H1 (cell line): Measurements from ENCODE around the gene MAP7D2. TPM values are rescaled to one million over a fixed set of nuclear protein-coding genes. Genes with fewer than 3 reads are reported as not detected.

Source experiments
- CTCF ChIA-PET: fragments of 300-600 bp; sonication (Branson Sonifier 250); formaldehyde crosslinking; loops from one replicate; lab custom pipeline; 2021; ENCODE audit not compliant: partially characterized antibody; lab: Charles Lee
- POLR2A ChIA-PET: fragments of 300-600 bp; sonication (Branson Sonifier 250); formaldehyde crosslinking; loops from one replicate; lab custom pipeline; 2021; ENCODE audit warnings: inconsistent platforms; ENCODE audit not compliant: partially characterized antibody; lab: Charles Lee
- DNase-seq, 2 experiments: peaks; one replicate each; pipeline versions ENCODE4 v3.0.0 to v3.0.0-alpha.2; 2010 to 2022; ENCODE audit warnings: low spot score in 2 of 2, low read depth in 1 of 2, mixed read lengths in 1 of 2
- FAIRE-seq: peaks from 2 replicates; lab custom pipeline; 2011; peaks lifted over from hg19 to GRCh38; lab: Jason Lieb, UNC
- H2AFZ ChIP-seq: 2 replicates; pipeline ENCODE4 v1.8.1; 2012; ENCODE audit warnings: low read length, inconsistent platforms
- H2AK5ac ChIP-seq: 2 replicates; pipeline ENCODE4 v1.6.1; 2013; ENCODE audit warnings: low read depth, low read length
- H2BK120ac ChIP-seq: replicated peaks from 2 replicates; pipeline ENCODE3; 2013; ENCODE audit warnings: low read depth, low read length, inconsistent platforms
- H2BK12ac ChIP-seq: 2 replicates; pipeline ENCODE4 v1.6.1; 2013; ENCODE audit warnings: low read depth, low read length
- H2BK15ac ChIP-seq: 2 replicates; pipeline ENCODE4 v1.6.1; 2013; ENCODE audit warnings: low read length
- H2BK20ac ChIP-seq: 2 replicates; pipeline ENCODE4 v1.6.1; 2013; ENCODE audit warnings: low read length
- H2BK5ac ChIP-seq: 2 replicates; pipeline ENCODE4 v1.6.1; 2013; ENCODE audit warnings: low read depth, low read length
- H3K14ac ChIP-seq: 2 replicates; pipeline ENCODE4 v1.6.1; 2013; ENCODE audit warnings: inconsistent platforms; ENCODE audit not compliant: insufficient read length
- H3K18ac ChIP-seq: 2 replicates; pipeline ENCODE4 v1.6.1; 2013; ENCODE audit warnings: low read length; ENCODE audit errors: extremely low read depth
- H3K23ac ChIP-seq: 2 replicates; pipeline ENCODE4 v1.6.1; 2013; ENCODE audit warnings: inconsistent platforms; ENCODE audit not compliant: insufficient read length
- H3K23me2 ChIP-seq: 2 replicates; pipeline ENCODE4 v1.6.1; 2013; ENCODE audit warnings: low read depth, low read length
- H3K27ac ChIP-seq: 2 replicates; pipeline ENCODE4 v1.6.1; 2011; ENCODE audit warnings: low read depth, low read length, inconsistent platforms
- H3K27me3 ChIP-seq, 4 experiments: replicated peaks in 1 of 4; 1 replicate in 1 of 4; 2 replicates in 3 of 4; pipeline versions ENCODE4 v1.6.1 to v1.8.1; 2011 to 2013; ENCODE audit warnings: low read length in 3 of 4, mild to moderate bottlenecking in 3 of 4, inconsistent platforms in 2 of 4, mixed read lengths in 2 of 4, moderate library complexity in 1 of 4; ENCODE audit not compliant: control insufficient read depth in 3 of 4, insufficient read depth in 3 of 4; ENCODE audit errors: extremely low read depth in 1 of 4
- H3K36me3 ChIP-seq, 4 experiments: 2 replicates each; pipeline versions ENCODE4 v1.6.1 to v1.8.1; 2011 to 2013; ENCODE audit warnings: mild to moderate bottlenecking in 4 of 4, low read length in 3 of 4, moderate library complexity in 2 of 4, control low read depth in 1 of 4, inconsistent platforms in 1 of 4; ENCODE audit not compliant: insufficient read depth in 4 of 4, control insufficient read depth in 2 of 4
- H3K4ac ChIP-seq: replicated peaks from 2 replicates; pipeline ENCODE3; 2013; ENCODE audit warnings: low read length, low read depth, mixed read lengths, inconsistent platforms; ENCODE audit not compliant: insufficient read length
- H3K4me1 ChIP-seq, 4 experiments: replicated peaks in 1 of 4; 1 replicate in 1 of 4; 2 replicates in 3 of 4; pipeline versions ENCODE4 v1.6.1 to v1.8.1; 2011 to 2013; ENCODE audit warnings: low read length in 3 of 4, inconsistent platforms in 2 of 4, mixed read lengths in 1 of 4; ENCODE audit not compliant: insufficient read depth in 4 of 4, control insufficient read depth in 3 of 4
- H3K4me2 ChIP-seq, 2 experiments: 2 replicates each; pipeline versions ENCODE4 v1.6.1 to v1.8.1; 2011 to 2013; ENCODE audit warnings: low read depth in 2 of 2, low read length in 2 of 2, control low read depth in 1 of 2, inconsistent platforms in 1 of 2, mild to moderate bottlenecking in 1 of 2; ENCODE audit not compliant: insufficient read depth in 1 of 2
- H3K4me3 ChIP-seq, 4 experiments: fragments of 200-600, 300-600 bp in 1 of 4; sonication (generic), shearing (Covaris generic), sonication (Bioruptor Twin) in 1 of 4; 2 replicates each; pipeline versions ENCODE4 v1.5.1 to v1.8.1; 2011 to 2016; ENCODE audit warnings: low read length in 4 of 4, low read depth in 3 of 4, control low read depth in 2 of 4, inconsistent platforms in 2 of 4, mild to moderate bottlenecking in 2 of 4, mixed read lengths in 1 of 4, moderate library complexity in 1 of 4; ENCODE audit not compliant: insufficient read depth in 2 of 4; ENCODE audit errors: extremely low read depth in 1 of 4
- H3K56ac ChIP-seq: replicated peaks from 2 replicates; pipeline ENCODE3; 2013; ENCODE audit warnings: low read depth, mild to moderate bottlenecking, mixed read lengths, low read length, inconsistent platforms; ENCODE audit not compliant: insufficient read length
- H3K79me1 ChIP-seq: 2 replicates; pipeline ENCODE4 v1.6.1; 2013; ENCODE audit warnings: low read depth, low read length, control low read depth
- H3K79me2 ChIP-seq, 2 experiments: 2 replicates each; pipeline versions ENCODE4 v1.6.1 to v1.8.1; 2012 to 2013; ENCODE audit warnings: low read length in 2 of 2, mild to moderate bottlenecking in 2 of 2, inconsistent platforms in 1 of 2; ENCODE audit not compliant: insufficient read depth in 2 of 2, control insufficient read depth in 1 of 2
- H3K9ac ChIP-seq, 4 experiments: replicated peaks in 1 of 4; 1 replicate in 1 of 4; 2 replicates in 3 of 4; pipeline versions ENCODE4 v1.6.1 to v1.8.1; 2011 to 2013; ENCODE audit warnings: low read depth in 3 of 4, low read length in 3 of 4, control low read depth in 2 of 4, mild to moderate bottlenecking in 2 of 4, moderate library complexity in 2 of 4, inconsistent platforms in 1 of 4; ENCODE audit errors: extremely low read depth in 1 of 4
- H3K9me3 ChIP-seq, 2 experiments: 2 replicates each; pipeline versions ENCODE4 v1.6.1 to v1.8.1; 2012 to 2013; ENCODE audit warnings: mild to moderate bottlenecking in 2 of 2, moderate library complexity in 2 of 2, control low read depth in 1 of 2, inconsistent platforms in 1 of 2, low read depth in 1 of 2, low read length in 1 of 2, mixed read lengths in 1 of 2; ENCODE audit not compliant: insufficient read depth in 2 of 2
- H4K20me1 ChIP-seq, 2 experiments: replicated peaks in 1 of 2; 2 replicates each; pipeline versions ENCODE3 to v1.8.1; 2011 to 2013; ENCODE audit warnings: inconsistent platforms in 2 of 2, low read length in 2 of 2, mild to moderate bottlenecking in 1 of 2; ENCODE audit not compliant: insufficient read depth in 2 of 2, control insufficient read depth in 1 of 2
- H4K5ac ChIP-seq: 2 replicates; pipeline ENCODE4 v1.6.1; 2013; ENCODE audit warnings: low read length, low read depth, mixed read lengths, inconsistent platforms; ENCODE audit not compliant: insufficient read length
- H4K8ac ChIP-seq: 2 replicates; pipeline ENCODE4 v1.8.0; 2013; ENCODE audit warnings: mild to moderate bottlenecking, moderate library complexity, low read length, inconsistent platforms; ENCODE audit not compliant: insufficient read depth; ENCODE audit errors: extremely low read depth
- H4K91ac ChIP-seq: replicated peaks from 2 replicates; pipeline ENCODE3; 2013; ENCODE audit warnings: low read length, mixed read lengths, inconsistent platforms; ENCODE audit not compliant: insufficient read length
- HDAC2 ChIP-seq, 2 experiments: fragments of 300-600 bp in 1 of 2; sonication (generic) in 1 of 2; IDR thresholded peaks; 2 replicates each; pipeline ENCODE4 v1.6.1; 2011 to 2012; ENCODE audit warnings: low read depth in 2 of 2, low read length in 2 of 2, mild to moderate bottlenecking in 2 of 2, moderate library complexity in 2 of 2, borderline replicate concordance in 1 of 2, inconsistent platforms in 1 of 2
- SP1 ChIP-seq: IDR thresholded peaks from 2 replicates; pipeline ENCODE4 v1.6.1; 2011; ENCODE audit warnings: low read depth, low read length
- TCF12 ChIP-seq: IDR thresholded peaks from 2 replicates; pipeline ENCODE4 v1.6.1; 2011; ENCODE audit warnings: low read depth, mild to moderate bottlenecking, low read length
- WGBS, 2 experiments: shearing (Covaris generic) in 1 of 2; methylation state at CpG; one replicate each; pipeline versions ENCODE4 v1.1.6 to v1.1.7; 2013 to 2015; ENCODE audit warnings: low lambda C conversion rate in 2 of 2, mixed read lengths in 2 of 2, inconsistent platforms in 1 of 2, low coverage in 1 of 2, missing lambda C conversion rate in 1 of 2; ENCODE audit not compliant: insufficient replicate concordance in 2 of 2, insufficient coverage in 1 of 2, insufficient read length in 1 of 2; ENCODE audit errors: extremely low coverage in 1 of 2, missing lambda C conversion rate in 1 of 2; 5-methylcytosine and 5-hydroxymethylcytosine counted together
- polyA plus RNA-seq, 7 experiments: library from polyadenylated mRNA; depleted of rRNA in 3 of 7; stranded (reverse) in 5 of 7; unstranded in 2 of 7; fragments of >200 nt in 5 of 7; fragments of 200-250 nt in 2 of 7; gene quantifications; 1 replicate in 5 of 7; 2 replicates in 1 of 7; 4 replicates in 1 of 7; pipeline versions ENCODE4 v1.2.1 to v1.2.3, GENCODE V29; 2011 to 2013; ENCODE audit warnings: missing spikeins in 2 of 7, mixed read lengths in 2 of 7
- total RNA-seq: library from RNA; stranded (reverse); fragmentation: NEBNext Ultra II Directional; extraction: Animal tissue kit (Norgen Biotek cat#: 25700); gene quantifications from 2 replicates; pipeline ENCODE4 v1.2.1, GENCODE V29; 2021

MAP7D2 gene
- total and polyA plus RNA-seq, 2 of the 8 experiments (the other 6 are each of a cell fraction or from before 2014, with no cell fraction given) = 0.65 to 0.83 TPM

DNA sequence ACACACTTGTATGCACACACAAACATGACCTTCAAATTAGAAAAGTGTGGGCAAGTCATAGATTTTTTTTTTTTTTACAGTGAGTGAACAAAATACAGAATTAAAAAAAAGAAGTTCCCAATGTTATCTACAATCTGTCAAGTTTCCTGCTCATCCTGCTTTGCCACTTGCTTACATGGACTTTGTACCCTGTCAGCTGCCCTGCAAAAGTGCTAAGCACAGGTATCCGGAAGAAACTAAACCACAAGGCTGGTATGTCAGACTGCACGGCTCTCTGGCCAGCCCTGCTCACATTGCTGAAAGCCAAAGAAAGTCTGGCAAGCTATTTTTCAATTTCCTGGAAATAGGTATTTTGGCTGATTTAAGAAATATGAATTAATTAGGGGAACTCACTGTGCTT is 87.0 kb downstream of the MAP7D2 start:
- Histone ChIP-seq H2BK15ac (no peak overlapping the region), H2BK12ac (no peak overlapping the region), H3K4me1 (no peaks in the 10 kb centered on the region), H2BK120ac (no peak overlapping the region), H3K9ac (no peak overlapping the region), H4K20me1 (no peaks in the 10 kb centered on the region), H3K9me3 (no peaks in the 10 kb centered on the region), H2AFZ (no peak overlapping the region), H3K36me3 (no peaks in the 10 kb centered on the region), H3K4ac (no peak overlapping the region), H3K4me3 (no peak overlapping the region), H4K5ac (no peak overlapping the region), H3K27ac (no peak overlapping the region), H2BK20ac (no peak overlapping the region), H4K91ac (no peak overlapping the region), H3K27me3 (no peaks in the 10 kb centered on the region), H3K4me2 (no peak overlapping the region), H2BK5ac (no peak overlapping the region), H3K18ac (no peak overlapping the region), H4K8ac (no peak overlapping the region), H3K79me1 (no peaks in the 10 kb centered on the region), H2AK5ac (no peak overlapping the region), H3K79me2 (no peaks in the 10 kb centered on the region), H3K23me2 (no peaks in the 10 kb centered on the region), H3K56ac (no peak overlapping the region), H3K14ac (no peak overlapping the region), H3K23ac (no peak overlapping the region)
- WGBS, 2 experiments = 100% methylated on average over 2 of the region's 2 CpGs; no CpG with 5 or more reads in 1 of the 2 experiments
- ChIA-PET CTCF (no interaction called here), POLR2A (no interaction called here)
- no peak for TF ChIP-seq SP1
- TF ChIP-seq TCF12 = no peak
- TF ChIP-seq HDAC2 (IDR thresholded peaks at IDR 0.05; ENCODE audit: borderline replicate concordance in 1 of 2, low read depth in 2 of 2, low read length in 2 of 2) = no peak
- DNase-seq = no peak
- FAIRE-seq = no peak
